Esophagus squamous epithelium (tissue), 4 donors: ENCODE measurements around the gene ATMIN.

Source experiments
- POLR2A ChIP-seq, 4 donors: fragments of 450-650 bp; IDR thresholded peaks; one replicate each; pipeline ENCODE4 v1.6.1; 2017; ENCODE audit warnings: antibody characterized with exemption in 4 of 4, mild to moderate bottlenecking in 4 of 4, moderate library complexity in 3 of 4
- TF ChIP-seq, protein P1 (sequence below), 6 experiments: fragments of 450-650 bp in 4 of 6; fragments of 200-600 bp in 2 of 6; sonication (generic) in 2 of 6; IDR thresholded peaks; one replicate each; pipeline ENCODE4 v1.5.1; 2016 to 2019; ENCODE audit warnings: antibody characterized with exemption in 6 of 6, mild to moderate bottlenecking in 4 of 6, moderate library complexity in 4 of 6

DNA sequence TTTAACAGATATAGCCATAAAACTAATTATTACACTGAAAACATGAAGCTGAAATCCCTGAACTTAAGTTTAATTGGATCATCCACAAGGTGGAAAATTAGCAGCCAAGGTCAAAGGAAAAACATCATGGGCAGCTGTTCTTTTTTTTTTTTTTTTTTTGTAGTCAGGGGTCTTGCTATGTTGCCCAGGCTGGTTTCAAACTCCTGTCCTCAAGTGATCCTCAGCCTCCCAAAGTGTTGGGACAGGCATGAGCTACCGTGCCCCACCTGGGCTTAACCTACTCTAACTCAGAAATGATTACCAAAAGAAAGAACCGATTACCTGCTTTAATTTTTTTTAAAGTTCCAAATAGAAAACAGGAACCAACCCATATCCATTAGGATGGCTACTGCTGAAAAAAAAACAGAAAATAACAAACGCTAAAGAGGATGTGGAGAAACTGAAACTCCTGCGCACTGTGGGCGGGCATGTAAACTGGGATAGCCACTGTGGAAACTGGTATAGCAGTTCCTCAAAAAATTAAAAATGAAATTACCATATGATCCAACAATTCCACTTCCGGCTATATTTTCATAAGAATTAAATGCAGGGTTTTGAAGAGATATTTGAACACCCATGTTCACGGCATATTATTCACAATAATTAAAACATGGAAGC is 37.5 kb upstream of the ATMIN start:
- TF ChIP-seq, protein P1, sequence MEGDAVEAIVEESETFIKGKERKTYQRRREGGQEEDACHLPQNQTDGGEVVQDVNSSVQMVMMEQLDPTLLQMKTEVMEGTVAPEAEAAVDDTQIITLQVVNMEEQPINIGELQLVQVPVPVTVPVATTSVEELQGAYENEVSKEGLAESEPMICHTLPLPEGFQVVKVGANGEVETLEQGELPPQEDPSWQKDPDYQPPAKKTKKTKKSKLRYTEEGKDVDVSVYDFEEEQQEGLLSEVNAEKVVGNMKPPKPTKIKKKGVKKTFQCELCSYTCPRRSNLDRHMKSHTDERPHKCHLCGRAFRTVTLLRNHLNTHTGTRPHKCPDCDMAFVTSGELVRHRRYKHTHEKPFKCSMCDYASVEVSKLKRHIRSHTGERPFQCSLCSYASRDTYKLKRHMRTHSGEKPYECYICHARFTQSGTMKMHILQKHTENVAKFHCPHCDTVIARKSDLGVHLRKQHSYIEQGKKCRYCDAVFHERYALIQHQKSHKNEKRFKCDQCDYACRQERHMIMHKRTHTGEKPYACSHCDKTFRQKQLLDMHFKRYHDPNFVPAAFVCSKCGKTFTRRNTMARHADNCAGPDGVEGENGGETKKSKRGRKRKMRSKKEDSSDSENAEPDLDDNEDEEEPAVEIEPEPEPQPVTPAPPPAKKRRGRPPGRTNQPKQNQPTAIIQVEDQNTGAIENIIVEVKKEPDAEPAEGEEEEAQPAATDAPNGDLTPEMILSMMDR (IDR thresholded peaks at IDR 0.05): no peak
- TF ChIP-seq POLR2A (IDR thresholded peaks at IDR 0.05): no peak
